Keratinocyte (primary cell): Measurements from ENCODE around the gene PAFAH2. TPM values are rescaled to one million over a fixed set of nuclear protein-coding genes. Genes with fewer than 3 reads are reported as not detected.

Experiments
- DNase-seq: peaks from one replicate; pipeline ENCODE4 v3.0.0-alpha.2; 2011; ENCODE audit warnings: low read depth, missing footprints, low spot score
- FAIRE-seq: peaks from 2 replicates; lab custom pipeline; 2011; peaks lifted over from hg19 to GRCh38; lab: Jason Lieb, UNC
- H2AFZ ChIP-seq: 2 replicates; pipeline ENCODE4 v1.6.0; 2012; ENCODE audit warnings: low read length, control low read depth, inconsistent platforms; ENCODE audit not compliant: control insufficient read depth
- H3K27ac ChIP-seq: 2 replicates; pipeline ENCODE4 v1.5.1; 2011; ENCODE audit warnings: low read length; ENCODE audit not compliant: control insufficient read depth, insufficient read depth
- H3K27me3 ChIP-seq: 3 replicates; pipeline ENCODE4 v1.6.0; 2011; ENCODE audit warnings: low read length; ENCODE audit not compliant: control insufficient read depth, insufficient read depth; ENCODE audit errors: extremely low read depth
- H3K36me3 ChIP-seq, 2 experiments: 2 replicates in 1 of 2; 3 replicates in 1 of 2; pipeline ENCODE4 v1.5.1; 2011; ENCODE audit warnings: low read length in 2 of 2, mild to moderate bottlenecking in 1 of 2; ENCODE audit not compliant: control insufficient read depth in 2 of 2, insufficient read depth in 2 of 2; ENCODE audit errors: extremely low read depth in 1 of 2
- H3K4me1 ChIP-seq: 3 replicates; pipeline ENCODE4 v1.5.1; 2011; ENCODE audit warnings: low read length; ENCODE audit not compliant: control insufficient read depth, insufficient read depth; ENCODE audit errors: extremely low read depth
- H3K4me2 ChIP-seq: 3 replicates; pipeline ENCODE4 v1.6.0; 2011; ENCODE audit warnings: low read depth, low read length; ENCODE audit not compliant: control insufficient read depth, insufficient read depth; ENCODE audit errors: extremely low read depth
- H3K4me3 ChIP-seq, 3 experiments: fragments of 200-600 bp in 1 of 3; sonication (generic) in 1 of 3; 2 replicates in 2 of 3; 3 replicates in 1 of 3; pipeline ENCODE4 v1.5.1; 2011 to 2016; ENCODE audit warnings: low read length in 3 of 3, mild to moderate bottlenecking in 3 of 3, control low read depth in 2 of 3, inconsistent platforms in 1 of 3, low read depth in 1 of 3, mixed read lengths in 1 of 3, mixed run types in 1 of 3, moderate library complexity in 1 of 3; ENCODE audit not compliant: control insufficient read depth in 2 of 3, insufficient read depth in 2 of 3; ENCODE audit errors: extremely low read depth in 1 of 3
- H3K79me2 ChIP-seq: 2 replicates; pipeline ENCODE4 v1.6.0; 2012; ENCODE audit warnings: low read length; ENCODE audit not compliant: control insufficient read depth, insufficient read depth
- H3K9ac ChIP-seq: 3 replicates; pipeline ENCODE4 v1.6.0; 2011; ENCODE audit warnings: low read length; ENCODE audit not compliant: control insufficient read depth, insufficient read depth; ENCODE audit errors: extremely low read depth
- H3K9me1 ChIP-seq: 3 replicates; pipeline ENCODE4 v1.6.0; 2011; ENCODE audit warnings: low read length; ENCODE audit not compliant: control insufficient read depth, insufficient read depth; ENCODE audit errors: extremely low read depth
- H3K9me3 ChIP-seq: 2 replicates; pipeline ENCODE4 v1.5.1; 2012; ENCODE audit warnings: low read depth, low read length; ENCODE audit not compliant: control insufficient read depth
- H4K20me1 ChIP-seq: 3 replicates; pipeline ENCODE4 v1.6.0; 2011; ENCODE audit warnings: low read length; ENCODE audit not compliant: control insufficient read depth, insufficient read depth; ENCODE audit errors: extremely low read depth
- EZH2 ChIP-seq: IDR thresholded peaks from one replicate; pipeline ENCODE4 v1.6.1; 2012; ENCODE audit warnings: inconsistent platforms, mild to moderate bottlenecking, low read length, moderate library complexity
- dilution Hi-C: fragments of 300-500 bp; cut with MboI; formaldehyde crosslinking; loops from one replicate; pipeline ENCODE4 v1.7.0; 2020; ENCODE audit warnings: low sequenced_read_pairs; ENCODE audit not compliant: extremely low pct_ligation_motif_present
- polyA plus RNA-seq, 5 experiments: library from polyadenylated mRNA; depleted of rRNA in 3 of 5; stranded (reverse) in 3 of 5; stranded (forward) in 1 of 5; unstranded in 1 of 5; fragments of >200 nt; gene quantifications; 1 replicate in 1 of 5; 2 replicates in 3 of 5; 3 replicates in 1 of 5; pipeline versions ENCODE4 v1.2.1 to v1.2.3, GENCODE V29; 2011 to 2012; ENCODE audit warnings: missing spikeins in 2 of 5, low read depth in 1 of 5, low replicate concordance in 1 of 5
- TF ChIP-seq, protein P1 (sequence below), 3 experiments: IDR thresholded peaks in 1 of 3; conservative IDR thresholded peaks in 1 of 3; optimal IDR thresholded peaks in 1 of 3; 2 replicates in 2 of 3; 3 replicates in 1 of 3; pipeline versions ENCODE3 to v1.5.1; 2011; ENCODE audit warnings: low read length in 3 of 3, mild to moderate bottlenecking in 3 of 3, moderate library complexity in 2 of 3, control low read depth in 1 of 3, inconsistent platforms in 1 of 3; ENCODE audit not compliant: insufficient read depth in 2 of 3; ENCODE audit errors: extremely low read depth in 1 of 3

Gene PAFAH2
- polyA plus RNA-seq, 1 donor (not counting 4 experiments of a cell fraction or from before 2014, with no cell fraction given), result 15.5 TPM

DNA sequence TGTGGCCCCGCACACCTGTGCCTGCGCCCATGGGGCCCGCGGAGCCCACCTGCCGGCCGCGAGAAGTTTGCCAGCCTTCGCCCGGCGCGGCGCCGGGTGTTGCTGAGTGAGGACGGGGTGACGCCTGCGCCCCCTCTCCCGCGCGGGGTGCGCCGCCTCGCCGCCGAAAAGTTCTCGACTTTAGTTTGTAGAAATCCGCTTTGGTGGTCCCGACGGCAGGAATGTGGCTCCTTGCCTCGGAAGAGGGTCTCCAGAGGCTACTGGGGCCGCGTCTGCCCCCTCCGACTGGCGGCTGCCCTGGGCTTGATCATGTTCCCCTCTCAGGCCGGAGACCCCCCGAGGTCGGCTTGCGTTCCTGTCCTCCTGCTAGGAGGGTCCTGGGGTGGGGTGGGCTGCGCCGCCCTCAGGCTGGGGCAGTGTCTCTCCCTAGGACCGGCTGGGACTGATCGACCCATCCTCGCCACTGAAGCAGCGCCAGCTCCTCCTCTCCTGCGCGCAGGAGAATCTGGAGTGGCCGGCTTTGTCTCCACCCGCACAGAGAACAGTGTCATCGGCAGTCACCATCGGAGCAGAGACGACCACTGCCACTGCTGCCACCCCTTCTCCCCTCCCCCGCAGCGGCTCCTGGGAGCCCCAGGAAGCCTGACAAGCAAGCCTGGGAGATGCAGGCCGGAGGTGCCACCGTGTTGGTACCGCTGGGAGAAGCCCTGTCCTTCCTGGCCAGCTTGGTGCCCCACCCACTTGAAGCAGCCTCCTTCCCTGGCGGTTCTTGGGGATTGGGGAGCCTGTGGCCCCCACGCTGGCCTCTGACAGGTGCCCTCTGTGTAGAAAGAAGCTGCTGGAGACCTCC, 48.6 kb upstream of the PAFAH2 start:
- no peak overlapping the region for H3K4me3 ChIP-seq
- H3K9me3 ChIP-seq, result no peaks in the 10 kb centered on the region
- no peak for DNase-seq
- H3K79me2 ChIP-seq, result no peaks in the 10 kb centered on the region
- H3K27ac ChIP-seq, result no peak overlapping the region
- H3K9ac ChIP-seq, result no peak overlapping the region
- FAIRE-seq, result no peak
- TF ChIP-seq EZH2, result peak; percentile 64
- TF ChIP-seq, protein P1, sequence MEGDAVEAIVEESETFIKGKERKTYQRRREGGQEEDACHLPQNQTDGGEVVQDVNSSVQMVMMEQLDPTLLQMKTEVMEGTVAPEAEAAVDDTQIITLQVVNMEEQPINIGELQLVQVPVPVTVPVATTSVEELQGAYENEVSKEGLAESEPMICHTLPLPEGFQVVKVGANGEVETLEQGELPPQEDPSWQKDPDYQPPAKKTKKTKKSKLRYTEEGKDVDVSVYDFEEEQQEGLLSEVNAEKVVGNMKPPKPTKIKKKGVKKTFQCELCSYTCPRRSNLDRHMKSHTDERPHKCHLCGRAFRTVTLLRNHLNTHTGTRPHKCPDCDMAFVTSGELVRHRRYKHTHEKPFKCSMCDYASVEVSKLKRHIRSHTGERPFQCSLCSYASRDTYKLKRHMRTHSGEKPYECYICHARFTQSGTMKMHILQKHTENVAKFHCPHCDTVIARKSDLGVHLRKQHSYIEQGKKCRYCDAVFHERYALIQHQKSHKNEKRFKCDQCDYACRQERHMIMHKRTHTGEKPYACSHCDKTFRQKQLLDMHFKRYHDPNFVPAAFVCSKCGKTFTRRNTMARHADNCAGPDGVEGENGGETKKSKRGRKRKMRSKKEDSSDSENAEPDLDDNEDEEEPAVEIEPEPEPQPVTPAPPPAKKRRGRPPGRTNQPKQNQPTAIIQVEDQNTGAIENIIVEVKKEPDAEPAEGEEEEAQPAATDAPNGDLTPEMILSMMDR (optimal IDR thresholded peaks at IDR 0.05 in 1 of 3, IDR thresholded peaks at IDR 0.05 in 1 of 3, conservative IDR thresholded peaks at IDR 0.05 in 1 of 3; ENCODE audit: extremely low read depth in 1 of 3, insufficient read depth in 2 of 3, low read length in 3 of 3), result no peak
- H3K9me1 ChIP-seq, result no peaks in the 10 kb centered on the region
- H4K20me1 ChIP-seq, result peaks cover 3% of the 10 kb centered on the region
- H3K36me3 ChIP-seq, result no peaks in the 10 kb centered on the region
- H3K4me1 ChIP-seq, result no peaks in the 10 kb centered on the region
- dilution Hi-C loops, result no loop called here
- no peak overlapping the region for H3K4me2 ChIP-seq
- no peak overlapping the region for H2AFZ ChIP-seq
- peaks cover 78% of the 10 kb centered on the region for H3K27me3 ChIP-seq

DNA sequence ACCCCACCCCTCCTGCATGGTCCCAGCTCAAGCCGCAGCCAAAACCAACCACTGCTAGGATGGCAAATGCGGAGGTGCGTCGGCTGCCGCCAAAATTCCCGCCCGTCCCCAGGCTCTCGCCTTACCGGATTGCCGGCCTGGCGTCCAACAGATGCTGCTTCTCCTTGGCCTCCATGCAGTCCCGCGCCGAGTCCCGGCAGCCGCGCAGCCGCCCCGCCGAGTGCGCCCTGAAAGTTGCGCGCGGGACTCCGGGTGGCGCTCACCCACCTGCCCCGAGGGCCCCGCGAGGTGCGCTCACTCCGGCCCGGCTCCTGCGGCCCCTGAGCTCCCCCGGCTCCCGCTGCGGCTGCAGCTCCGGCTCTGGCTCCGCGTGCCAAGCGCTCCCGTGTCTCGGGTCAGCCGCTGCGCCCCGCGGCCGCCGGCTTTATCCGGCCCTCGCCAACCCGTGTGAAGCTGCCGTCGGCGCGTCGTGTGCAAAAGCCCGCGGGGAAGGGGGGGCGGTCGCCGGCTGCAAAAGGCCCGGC, 47.9 kb upstream of the PAFAH2 start, which contains the start of gene SLC30A2:
Gene SLC30A2 (minus strand): TSS at position 397 of the 524 bp plus-strand sequence. CDS start 222 bp downstream, at position 175.
- no peak for FAIRE-seq
- Histone ChIP-seq H3K9me3 (no peaks in the 10 kb centered on the region), H3K4me3 (no peak within 1 kb of the TSS), H3K36me3 (no peaks in the 10 kb centered on the region), H3K4me2 (peak within 1 kb of the TSS; percentile 48), H4K20me1 (peaks cover 3% of the 10 kb centered on the region), H3K9me1 (no peaks in the 10 kb centered on the region), H3K27ac (no peak within 1 kb of the TSS), H3K4me1 (no peaks in the 10 kb centered on the region), H3K9ac (no peak within 1 kb of the TSS), H3K79me2 (no peaks in the 10 kb centered on the region), H2AFZ (no peak within 1 kb of the TSS), H3K27me3 (peaks cover 76% of the 10 kb centered on the region)
- DNase-seq, result no peak
- dilution Hi-C loops, result no loop called here
- TF ChIP-seq EZH2, result peak; percentile 33
- TF ChIP-seq, protein P1 (optimal IDR thresholded peaks at IDR 0.05 in 1 of 3, IDR thresholded peaks at IDR 0.05 in 1 of 3, conservative IDR thresholded peaks at IDR 0.05 in 1 of 3; ENCODE audit: extremely low read depth in 1 of 3, insufficient read depth in 2 of 3, low read length in 3 of 3), result no peak
